NT2/D1 (cell line): ENCODE results near the gene OR2T34.
"Not testable (repeated sequence)": the region's sequence is repeated elsewhere in the genome, so short reads cannot be mapped to it uniquely, and the experiment has no call there.

Experiments used
- DNase-seq: peaks from one replicate; pipeline ENCODE4 v3.0.0-alpha.2; 2011; ENCODE audit warnings: low read depth, low spot score
- H3K27me3 ChIP-seq: 2 replicates; pipeline ENCODE4 v1.6.0; 2011; ENCODE audit warnings: mild to moderate bottlenecking; ENCODE audit not compliant: insufficient read length, insufficient read depth
- H3K36me3 ChIP-seq: 2 replicates; pipeline ENCODE4 v1.6.1; 2011; ENCODE audit warnings: mild to moderate bottlenecking, low read length, mixed read lengths; ENCODE audit not compliant: insufficient read depth, insufficient read length
- H3K4me1 ChIP-seq: 2 replicates; pipeline ENCODE4 v1.5.1; 2011; ENCODE audit not compliant: insufficient read depth, insufficient read length
- H3K4me3 ChIP-seq: 2 replicates; pipeline ENCODE4 v1.5.1; 2011; ENCODE audit warnings: low read depth; ENCODE audit not compliant: insufficient read length
- H3K9ac ChIP-seq: 2 replicates; pipeline ENCODE4 v1.6.0; 2011; ENCODE audit warnings: low read depth; ENCODE audit not compliant: insufficient read length
- H3K9me3 ChIP-seq: 2 replicates; pipeline ENCODE4 v1.5.1; 2011; ENCODE audit warnings: mild to moderate bottlenecking, low read length; ENCODE audit not compliant: insufficient read depth
- SUZ12 ChIP-seq: IDR thresholded peaks from 2 replicates; pipeline ENCODE4 v1.6.1; 2011; ENCODE audit not compliant: insufficient read length, insufficient read depth; ENCODE audit errors: extremely low read depth
- YY1 ChIP-seq: IDR thresholded peaks from 2 replicates; pipeline ENCODE4 v1.6.1; 2011; ENCODE audit not compliant: insufficient read length, insufficient read depth
- ZNF274 ChIP-seq: IDR thresholded peaks from 2 replicates; pipeline ENCODE4 v1.6.1; 2011; ENCODE audit warnings: mild to moderate bottlenecking, low read depth, low read length

Gene OR2T34

GRCh38 chr1:248576260-248576980, 1.9 kb upstream of the OR2T34 start:
- TF ChIP-seq YY1, result no peak
- no peak for TF ChIP-seq SUZ12
- no peak for TF ChIP-seq ZNF274
- H3K4me1 ChIP-seq, result no peaks in the 10 kb centered on the region
- H3K36me3 ChIP-seq, result no peaks in the 10 kb centered on the region
- no peak overlapping the region for H3K4me3 ChIP-seq
- no peak overlapping the region for H3K9ac ChIP-seq
- DNase-seq, result no peak
- H3K9me3 ChIP-seq, result no peaks in the 10 kb centered on the region
- no peaks in the 10 kb centered on the region for H3K27me3 ChIP-seq

GRCh38 chr1:248573856-248574255, 701 bp downstream of the OR2T34 start:
- H3K36me3 ChIP-seq, H3K27me3 ChIP-seq, H3K4me3 ChIP-seq, DNase-seq, H3K9ac ChIP-seq, H3K4me1 ChIP-seq, H3K9me3 ChIP-seq: not testable (repeated sequence)

- DNase-seq, H3K9ac ChIP-seq, H3K27me3 ChIP-seq, H3K36me3 ChIP-seq, H3K9me3 ChIP-seq, H3K4me3 ChIP-seq, H3K4me1 ChIP-seq: not testable (repeated sequence)
Observed at GRCh38 chr1:248572049-248572448, 2.5 kb downstream of the OR2T34 start.

- not testable (repeated sequence) for H3K4me1 ChIP-seq, H3K4me3 ChIP-seq, H3K9ac ChIP-seq, H3K9me3 ChIP-seq, H3K27me3 ChIP-seq, H3K36me3 ChIP-seq, DNase-seq
Observed at GRCh38 chr1:248570811-248571210, 3.7 kb downstream of the OR2T34 start.

GRCh38 chr1:248569049-248569448, 5.5 kb downstream of the OR2T34 start:
- not testable (repeated sequence) for H3K9me3 ChIP-seq, H3K36me3 ChIP-seq, DNase-seq, H3K4me1 ChIP-seq, H3K27me3 ChIP-seq, H3K4me3 ChIP-seq, H3K9ac ChIP-seq

GRCh38 chr1:248565530-248566373, 8.8 kb downstream of the OR2T34 start:
- not testable (repeated sequence) for H3K4me3 ChIP-seq, H3K36me3 ChIP-seq, H3K9ac ChIP-seq, H3K27me3 ChIP-seq, H3K9me3 ChIP-seq, DNase-seq, H3K4me1 ChIP-seq

GRCh38 chr1:248562672-248563071, 11.9 kb downstream of the OR2T34 start, which contains the start of gene OR2T29:
OR2T29 (minus strand) TSS chr1:248562772; CDS start chr1:248559491, 3,281 bp downstream.
- H3K9me3 ChIP-seq, H3K27me3 ChIP-seq, H3K4me1 ChIP-seq, H3K4me3 ChIP-seq, H3K9ac ChIP-seq, H3K36me3 ChIP-seq, DNase-seq: not testable (repeated sequence)

GRCh38 chr1:248551027-248551426, 23.5 kb downstream of the OR2T34 start:
- H3K4me3 ChIP-seq, H3K9ac ChIP-seq, H3K9me3 ChIP-seq, DNase-seq, H3K36me3 ChIP-seq, H3K27me3 ChIP-seq, H3K4me1 ChIP-seq: not testable (repeated sequence)

GRCh38 chr1:248547383-248547782, 27.2 kb downstream of the OR2T34 start:
- not testable (repeated sequence) for H3K27me3 ChIP-seq, H3K9ac ChIP-seq, DNase-seq, H3K36me3 ChIP-seq, H3K4me3 ChIP-seq, H3K9me3 ChIP-seq, H3K4me1 ChIP-seq

GRCh38 chr1:248537449-248537848, 37.1 kb downstream of the OR2T34 start:
- H3K4me1 ChIP-seq, DNase-seq, H3K4me3 ChIP-seq, H3K9ac ChIP-seq, H3K9me3 ChIP-seq, H3K36me3 ChIP-seq, H3K27me3 ChIP-seq: not testable (repeated sequence)
